Endodermal cell (in vitro differentiated cells): ENCODE results near the gene DRD3. TPM values are rescaled to one million over a fixed set of nuclear protein-coding genes. Genes with fewer than 3 reads are reported as not detected.

Experiments
- DNase-seq: peaks from one replicate; pipeline ENCODE4 v3.0.0-alpha.2; 2017
- H3K27ac ChIP-seq: 2 replicates; pipeline ENCODE4 v1.5.1; 2013; ENCODE audit warnings: mild to moderate bottlenecking, low read depth, low read length, moderate library complexity
- H3K27me3 ChIP-seq: 2 replicates; pipeline ENCODE4 v1.6.1; 2013; ENCODE audit warnings: mild to moderate bottlenecking, low read length, moderate library complexity; ENCODE audit not compliant: insufficient read depth, control insufficient read depth, poor library complexity, severe bottlenecking
- H3K36me3 ChIP-seq: 2 replicates; pipeline ENCODE4 v1.7.0; 2013; ENCODE audit warnings: mild to moderate bottlenecking, low read length, moderate library complexity; ENCODE audit not compliant: control insufficient read depth, insufficient read depth
- H3K4me1 ChIP-seq: one replicate; pipeline ENCODE4 v1.7.0; 2013; ENCODE audit warnings: low read length; ENCODE audit not compliant: control insufficient read depth, insufficient read depth
- H3K4me3 ChIP-seq: 2 replicates; pipeline ENCODE4 v1.5.1; 2013; ENCODE audit warnings: mild to moderate bottlenecking, low read length, moderate library complexity
- H3K9ac ChIP-seq: 2 replicates; pipeline ENCODE4 v1.6.1; 2013; ENCODE audit warnings: mild to moderate bottlenecking, low read length, moderate library complexity; ENCODE audit not compliant: poor library complexity, severe bottlenecking; ENCODE audit errors: extremely low read depth
- H3K9me3 ChIP-seq: 2 replicates; pipeline ENCODE4 v1.6.1; 2013; ENCODE audit warnings: mild to moderate bottlenecking, low read length, moderate library complexity; ENCODE audit not compliant: control insufficient read depth
- H3K27ac Mint-ChIP-seq: 2 replicates; pipeline ENCODE4 v1.8.0; 2020; ENCODE audit warnings: mixed read lengths
- H3K27me3 Mint-ChIP-seq: 2 replicates; pipeline ENCODE4 v1.8.0; 2021; ENCODE audit warnings: mild to moderate bottlenecking, mixed read lengths; ENCODE audit not compliant: insufficient read depth
- H3K36me3 Mint-ChIP-seq: 2 replicates; pipeline ENCODE4 v1.8.0; 2020; ENCODE audit warnings: low read depth, mixed read lengths
- H3K4me1 Mint-ChIP-seq: 2 replicates; pipeline ENCODE4 v1.8.0; 2020; ENCODE audit warnings: mixed read lengths
- H3K4me3 Mint-ChIP-seq: 2 replicates; pipeline ENCODE4 v1.8.0; 2020; ENCODE audit warnings: mild to moderate bottlenecking, moderate library complexity, mixed read lengths
- H3K9me3 Mint-ChIP-seq: 2 replicates; pipeline ENCODE4 v1.8.0; 2020; ENCODE audit warnings: mild to moderate bottlenecking, mixed read lengths
- WGBS, 2 experiments: methylation state at CpG; one replicate each; pipeline versions ENCODE4 v1.1.5 to v1.1.7; 2013; ENCODE audit warnings: missing lambda C conversion rate in 2 of 2, mixed read lengths in 1 of 2; ENCODE audit not compliant: insufficient coverage in 1 of 2, insufficient read length in 1 of 2; 5-methylcytosine and 5-hydroxymethylcytosine counted together
- total RNA-seq, 2 donors: library from RNA; stranded (reverse); fragmentation: NEBNext Ultra II Directional in 1 of 2; extraction: Animal tissue kit (Norgen Biotek cat#: 25700) in 1 of 2; gene quantifications; 2 replicates in 1 of 2; 3 replicates in 1 of 2; pipeline ENCODE4 v1.2.1, GENCODE V29; 2021
- TF ChIP-seq, protein P1 (sequence below): fragments of 200-600 bp; sonication (generic); conservative IDR thresholded peaks from 2 replicates; pipeline ENCODE4 v1.5.0; 2021; ENCODE audit warnings: antibody characterized with exemption, mild to moderate bottlenecking

Gene DRD3
- total RNA-seq, 2 donors from 2014 or later = not detected

DNA sequence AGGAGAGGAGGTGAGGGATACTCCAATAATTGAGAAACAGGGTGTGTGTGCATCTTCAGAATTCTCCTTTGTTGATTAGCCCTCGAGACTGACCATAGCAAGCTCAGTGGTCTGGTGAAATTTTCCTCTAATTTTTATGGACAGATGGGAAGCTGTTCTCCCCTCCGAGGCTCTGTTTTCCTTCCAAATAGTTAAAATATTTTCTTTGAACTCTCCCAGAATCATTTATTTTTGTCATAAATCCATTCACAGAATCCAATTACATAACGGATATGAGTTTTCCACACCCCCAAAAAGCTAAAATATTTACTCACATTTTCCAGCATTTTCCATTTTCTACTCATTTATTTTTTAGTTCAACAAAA is 85.9 kb downstream of the DRD3 start:
- H3K36me3 ChIP-seq = peaks cover 2% of the 10 kb centered on the region
- DNase-seq = no peak
- H3K4me3 ChIP-seq = no peak overlapping the region
- peaks cover 11% of the 10 kb centered on the region for H3K4me1 ChIP-seq
- no peaks in the 10 kb centered on the region for H3K9me3 ChIP-seq
- TF ChIP-seq, protein P1, sequence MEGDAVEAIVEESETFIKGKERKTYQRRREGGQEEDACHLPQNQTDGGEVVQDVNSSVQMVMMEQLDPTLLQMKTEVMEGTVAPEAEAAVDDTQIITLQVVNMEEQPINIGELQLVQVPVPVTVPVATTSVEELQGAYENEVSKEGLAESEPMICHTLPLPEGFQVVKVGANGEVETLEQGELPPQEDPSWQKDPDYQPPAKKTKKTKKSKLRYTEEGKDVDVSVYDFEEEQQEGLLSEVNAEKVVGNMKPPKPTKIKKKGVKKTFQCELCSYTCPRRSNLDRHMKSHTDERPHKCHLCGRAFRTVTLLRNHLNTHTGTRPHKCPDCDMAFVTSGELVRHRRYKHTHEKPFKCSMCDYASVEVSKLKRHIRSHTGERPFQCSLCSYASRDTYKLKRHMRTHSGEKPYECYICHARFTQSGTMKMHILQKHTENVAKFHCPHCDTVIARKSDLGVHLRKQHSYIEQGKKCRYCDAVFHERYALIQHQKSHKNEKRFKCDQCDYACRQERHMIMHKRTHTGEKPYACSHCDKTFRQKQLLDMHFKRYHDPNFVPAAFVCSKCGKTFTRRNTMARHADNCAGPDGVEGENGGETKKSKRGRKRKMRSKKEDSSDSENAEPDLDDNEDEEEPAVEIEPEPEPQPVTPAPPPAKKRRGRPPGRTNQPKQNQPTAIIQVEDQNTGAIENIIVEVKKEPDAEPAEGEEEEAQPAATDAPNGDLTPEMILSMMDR = no peak
- H3K9me3 Mint-ChIP-seq = no peaks in the 10 kb centered on the region
- H3K27me3 ChIP-seq = no peaks in the 10 kb centered on the region
- peaks cover 3% of the 10 kb centered on the region for H3K36me3 Mint-ChIP-seq
- WGBS, 2 experiments = 88 to 94% methylated on average over 2 to 3 of the region's 3 CpGs
- H3K27ac Mint-ChIP-seq = no peak overlapping the region
- H3K4me1 Mint-ChIP-seq = peaks cover 29% of the 10 kb centered on the region
- no peak overlapping the region for H3K9ac ChIP-seq
- H3K27ac ChIP-seq = no peak overlapping the region
- H3K4me3 Mint-ChIP-seq = no peak overlapping the region
- H3K27me3 Mint-ChIP-seq = no peaks in the 10 kb centered on the region

DNA sequence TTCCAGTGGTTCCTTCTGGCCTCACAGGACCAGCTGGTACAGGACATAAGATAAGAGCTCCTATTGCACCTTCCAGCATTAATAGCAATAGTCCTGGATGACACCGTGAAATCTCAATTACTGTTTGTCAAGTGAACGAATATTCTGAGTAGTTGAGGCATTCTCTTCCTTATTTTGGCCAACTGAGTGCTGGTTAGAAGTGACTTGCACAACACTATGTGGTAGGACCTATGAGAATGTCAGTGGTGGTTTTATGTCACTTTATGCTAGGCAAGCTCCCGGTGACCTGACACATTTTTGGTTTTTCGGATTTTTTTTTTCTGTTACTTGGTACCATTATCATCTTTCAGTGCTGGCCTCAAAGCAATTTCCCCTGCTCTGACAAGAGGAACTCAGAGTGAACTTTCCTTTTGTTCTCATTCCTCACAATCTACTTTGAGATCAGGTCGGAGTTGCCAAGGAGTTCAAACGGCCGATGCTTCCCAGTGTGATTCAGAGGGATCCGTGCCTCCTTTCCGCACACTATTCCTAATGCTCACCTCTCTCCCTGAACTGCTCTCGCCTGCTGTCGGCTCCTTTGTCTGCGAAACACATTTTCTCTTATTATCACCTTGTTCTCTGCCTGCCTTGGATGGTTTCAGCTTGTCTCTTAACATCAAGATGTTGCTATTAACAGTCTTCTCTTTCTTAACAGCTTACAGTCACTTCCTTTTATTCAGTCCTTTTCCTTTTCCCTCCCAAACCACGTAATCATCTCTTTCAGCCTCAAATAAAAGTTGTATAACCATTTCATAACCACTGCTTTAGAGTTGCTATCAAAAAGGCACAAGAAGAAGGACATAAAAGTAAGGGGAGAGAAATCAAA is 86.5 kb downstream of the DRD3 start:
- H3K4me3 Mint-ChIP-seq = no peak overlapping the region
- H3K36me3 ChIP-seq = peaks cover 8% of the 10 kb centered on the region
- H3K4me3 ChIP-seq = no peak overlapping the region
- H3K9me3 ChIP-seq = no peaks in the 10 kb centered on the region
- no peaks in the 10 kb centered on the region for H3K27me3 ChIP-seq
- DNase-seq = no peak
- WGBS, 2 experiments = 71 to 79% methylated on average over 12 to 13 of the region's 13 CpGs
- H3K4me1 ChIP-seq = peaks cover 11% of the 10 kb centered on the region
- no peak overlapping the region for H3K9ac ChIP-seq
- H3K4me1 Mint-ChIP-seq = peaks cover 29% of the 10 kb centered on the region
- H3K36me3 Mint-ChIP-seq = peaks cover 9% of the 10 kb centered on the region
- peaks cover 3% of the 10 kb centered on the region for H3K9me3 Mint-ChIP-seq
- H3K27ac ChIP-seq = no peak overlapping the region
- no peaks in the 10 kb centered on the region for H3K27me3 Mint-ChIP-seq
- TF ChIP-seq, protein P1 = no peak
- H3K27ac Mint-ChIP-seq = no peak overlapping the region

DNA sequence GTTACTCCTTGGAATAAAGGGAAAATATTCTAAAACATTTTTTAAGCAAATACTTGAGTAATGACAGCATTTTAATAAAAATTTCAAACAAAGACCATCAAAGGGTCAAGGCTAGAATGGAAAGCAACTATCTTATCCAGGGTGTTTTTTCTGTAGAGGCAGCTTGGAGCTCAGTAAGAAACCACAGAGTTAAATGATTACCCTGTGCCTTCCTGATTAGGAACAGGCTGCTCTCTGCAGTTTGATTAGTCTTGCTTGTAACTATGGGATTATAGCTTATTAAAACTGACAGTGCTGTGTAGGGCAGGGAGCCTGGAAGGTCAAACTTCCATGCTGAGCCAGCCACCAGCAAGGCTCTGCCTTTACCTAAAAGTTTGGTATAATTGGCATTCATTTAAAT is 89.2 kb downstream of the DRD3 start:
- TF ChIP-seq, protein P1 = no peak
- Mint-ChIP-seq H3K27me3 (no peaks in the 10 kb centered on the region), H3K4me3 (no peak overlapping the region), H3K27ac (no peak overlapping the region), H3K9me3 (peaks cover 3% of the 10 kb centered on the region), H3K36me3 (peaks cover 33% of the 10 kb centered on the region), H3K4me1 (peaks cover 29% of the 10 kb centered on the region)
- no peak for DNase-seq
- Histone ChIP-seq H3K9me3 (peaks cover 8% of the 10 kb centered on the region), H3K9ac (no peak overlapping the region), H3K4me1 (peaks cover 11% of the 10 kb centered on the region), H3K27me3 (no peaks in the 10 kb centered on the region), H3K27ac (no peak overlapping the region), H3K4me3 (no peak overlapping the region), H3K36me3 (peaks cover 31% of the 10 kb centered on the region)
